Kidney (tissue), 14 donors: ENCODE results near the gene RAB33B. TPM values are rescaled to one million over a fixed set of nuclear protein-coding genes. Genes with fewer than 3 reads are reported as not detected.

Experiments
- DNase-seq, 5 donors: peaks; one replicate each; pipeline ENCODE4 v3.0.0-alpha.2; 2013 to 2020
- FAIRE-seq: peaks from 2 replicates; lab custom pipeline; 2012; peaks lifted over from hg19 to GRCh38; lab: Jason Lieb, UNC
- H3K27ac ChIP-seq, 2 donors: one replicate each; pipeline ENCODE4 v1.7.0; 2013; ENCODE audit warnings: low read depth in 2 of 2, low read length in 2 of 2, inconsistent platforms in 1 of 2
- H3K27me3 ChIP-seq: one replicate; pipeline ENCODE4 v1.7.1; 2013; ENCODE audit warnings: low read length, inconsistent platforms; ENCODE audit not compliant: control insufficient read depth, insufficient read depth
- H3K36me3 ChIP-seq, 3 donors: one replicate each; pipeline versions ENCODE4 v1.7.0 to v1.7.1; 2013; ENCODE audit warnings: low read length in 3 of 3, control low read depth in 1 of 3, inconsistent platforms in 1 of 3; ENCODE audit not compliant: insufficient read depth in 3 of 3, control insufficient read depth in 2 of 3
- H3K4me1 ChIP-seq, 3 donors: one replicate each; pipeline versions ENCODE4 v1.7.0 to v1.7.1; 2013; ENCODE audit warnings: low read length in 3 of 3, inconsistent platforms in 1 of 3, low read depth in 1 of 3; ENCODE audit not compliant: control insufficient read depth in 2 of 3, insufficient read depth in 2 of 3
- H3K4me3 ChIP-seq, 3 donors: one replicate each; pipeline versions ENCODE4 v1.7.0 to v1.8.1; 2013; ENCODE audit warnings: low read length in 3 of 3, control low read depth in 1 of 3, inconsistent platforms in 1 of 3
- H3K9ac ChIP-seq, 3 donors: one replicate each; pipeline versions ENCODE4 v1.7.0 to v1.7.1; 2013; ENCODE audit warnings: low read length in 3 of 3, control low read depth in 1 of 3, inconsistent platforms in 1 of 3
- H3K9me3 ChIP-seq, 3 donors: one replicate each; pipeline versions ENCODE4 v1.7.0 to v1.7.1; 2013; ENCODE audit warnings: low read length in 3 of 3, control low read depth in 1 of 3, inconsistent platforms in 1 of 3; ENCODE audit not compliant: control insufficient read depth in 2 of 3, insufficient read depth in 1 of 3
- intact Hi-C: fragments of 100-400 bp; cut with DNase I; formaldehyde crosslinking; loops from one replicate; pipeline ENCODE4 v1.11.1; 2022
- polyA plus RNA-seq: library from polyadenylated mRNA; stranded (reverse); fragments of 350-450 nt; fragmentation: Illumina TruSeq; extraction: RNeasy Lipid Tissue Mini Kit (QIAGEN cat#74804); gene quantifications from one replicate; pipeline ENCODE4 v1.2.3, GENCODE V29; 2014; ENCODE audit warnings: low read depth, low replicate concordance; ENCODE audit not compliant: insufficient read depth
- total RNA-seq: library from RNA; stranded (reverse); fragmentation: NEBNext Ultra II Directional; extraction: Animal tissue kit (Norgen Biotek cat#: 25700); gene quantifications from one replicate; pipeline ENCODE4 v1.2.1, GENCODE V29; 2021
- TF ChIP-seq, protein P1 (sequence below): IDR thresholded peaks from 3 replicates; pipeline ENCODE4 v1.5.1; 2012; ENCODE audit warnings: mild to moderate bottlenecking, moderate library complexity, borderline replicate concordance; ENCODE audit not compliant: insufficient read depth; ENCODE audit errors: extremely low read depth
- donor health status: control.
- donor health status: control.
- donor health status: control.
- donor health status: control.
- donor health status: control.
- donor health status: DM: yes; HTN: yes; CAD: no.
- donor health status: Normal renal cell carcinoma (clear cell type).

The RAB33B gene
- total and polyA plus RNA-seq, 2 donors from 2014 or later: 2.5 to 9.8 TPM

DNA sequence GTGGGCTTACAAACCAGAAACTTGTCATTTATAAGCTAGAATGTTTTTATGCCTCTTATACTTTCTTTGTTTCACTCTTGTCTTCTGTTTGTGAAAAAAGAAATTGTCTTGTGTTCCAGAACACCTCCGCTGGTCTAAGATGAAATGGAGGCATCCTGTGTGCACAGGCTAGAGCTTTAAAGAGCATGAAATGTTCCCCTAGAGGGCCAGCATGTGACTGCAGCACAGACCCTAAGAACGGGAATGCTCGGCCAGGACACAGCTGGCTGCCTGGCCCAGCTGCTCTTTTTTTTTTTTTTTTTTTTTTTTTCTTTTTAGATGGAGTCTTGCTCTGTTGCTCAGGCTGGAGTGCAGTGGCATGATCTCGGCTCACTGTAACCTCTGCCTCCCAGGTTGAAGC, 68.5 kb downstream of the RAB33B start:
- peaks cover 5 to 8% (median 7%) of the 10 kb centered on the region in 3 donors for H3K36me3 ChIP-seq
- TF ChIP-seq, protein P1, sequence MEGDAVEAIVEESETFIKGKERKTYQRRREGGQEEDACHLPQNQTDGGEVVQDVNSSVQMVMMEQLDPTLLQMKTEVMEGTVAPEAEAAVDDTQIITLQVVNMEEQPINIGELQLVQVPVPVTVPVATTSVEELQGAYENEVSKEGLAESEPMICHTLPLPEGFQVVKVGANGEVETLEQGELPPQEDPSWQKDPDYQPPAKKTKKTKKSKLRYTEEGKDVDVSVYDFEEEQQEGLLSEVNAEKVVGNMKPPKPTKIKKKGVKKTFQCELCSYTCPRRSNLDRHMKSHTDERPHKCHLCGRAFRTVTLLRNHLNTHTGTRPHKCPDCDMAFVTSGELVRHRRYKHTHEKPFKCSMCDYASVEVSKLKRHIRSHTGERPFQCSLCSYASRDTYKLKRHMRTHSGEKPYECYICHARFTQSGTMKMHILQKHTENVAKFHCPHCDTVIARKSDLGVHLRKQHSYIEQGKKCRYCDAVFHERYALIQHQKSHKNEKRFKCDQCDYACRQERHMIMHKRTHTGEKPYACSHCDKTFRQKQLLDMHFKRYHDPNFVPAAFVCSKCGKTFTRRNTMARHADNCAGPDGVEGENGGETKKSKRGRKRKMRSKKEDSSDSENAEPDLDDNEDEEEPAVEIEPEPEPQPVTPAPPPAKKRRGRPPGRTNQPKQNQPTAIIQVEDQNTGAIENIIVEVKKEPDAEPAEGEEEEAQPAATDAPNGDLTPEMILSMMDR: no peak
- no peak overlapping the region for H3K4me3 ChIP-seq

DNA sequence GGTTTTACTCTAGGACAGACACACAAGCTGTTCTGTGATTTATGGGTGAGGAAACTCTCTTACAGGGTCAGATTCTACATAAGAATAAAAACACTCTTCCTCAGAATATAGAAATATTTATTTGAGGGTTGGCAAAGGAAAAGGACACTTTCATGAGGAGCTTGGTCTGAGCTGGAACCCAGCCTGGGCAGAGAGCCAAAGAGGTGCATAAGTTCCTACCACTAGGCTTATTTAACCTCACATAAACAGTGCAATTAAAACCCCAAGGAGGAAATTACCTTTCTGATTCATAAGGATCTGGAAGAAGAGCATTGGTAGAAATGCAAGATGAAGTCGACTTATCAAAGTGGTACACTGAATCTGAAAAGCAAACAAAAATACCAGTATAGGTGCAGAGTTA, 69.2 kb downstream of the RAB33B start:
- no peak for DNase-seq
- intact Hi-C loops: no loop called here
- no peaks in the 10 kb centered on the region for H3K27me3 ChIP-seq
- no peak for FAIRE-seq
- H3K36me3 ChIP-seq: peaks cover 3 to 5% (median 4%) of the 10 kb centered on the region in 3 donors
- H3K9ac ChIP-seq: no peak overlapping the region
- no peaks in the 10 kb centered on the region for H3K9me3 ChIP-seq
- H3K27ac ChIP-seq: no peak overlapping the region
- H3K4me3 ChIP-seq: no peak overlapping the region
- no peaks in the 10 kb centered on the region for H3K4me1 ChIP-seq
- TF ChIP-seq, protein P1: no peak

More for the DNA sequence above, 68.5 kb downstream of the RAB33B start:
- Histone ChIP-seq H3K4me1 (no peaks in the 10 kb centered on the region), H3K27me3 (no peaks in the 10 kb centered on the region), H3K9ac (no peak overlapping the region), H3K9me3 (no peaks in the 10 kb centered on the region), H3K27ac (no peak overlapping the region)
- no peak for DNase-seq
- intact Hi-C loops: no loop called here
- FAIRE-seq: no peak

DNA sequence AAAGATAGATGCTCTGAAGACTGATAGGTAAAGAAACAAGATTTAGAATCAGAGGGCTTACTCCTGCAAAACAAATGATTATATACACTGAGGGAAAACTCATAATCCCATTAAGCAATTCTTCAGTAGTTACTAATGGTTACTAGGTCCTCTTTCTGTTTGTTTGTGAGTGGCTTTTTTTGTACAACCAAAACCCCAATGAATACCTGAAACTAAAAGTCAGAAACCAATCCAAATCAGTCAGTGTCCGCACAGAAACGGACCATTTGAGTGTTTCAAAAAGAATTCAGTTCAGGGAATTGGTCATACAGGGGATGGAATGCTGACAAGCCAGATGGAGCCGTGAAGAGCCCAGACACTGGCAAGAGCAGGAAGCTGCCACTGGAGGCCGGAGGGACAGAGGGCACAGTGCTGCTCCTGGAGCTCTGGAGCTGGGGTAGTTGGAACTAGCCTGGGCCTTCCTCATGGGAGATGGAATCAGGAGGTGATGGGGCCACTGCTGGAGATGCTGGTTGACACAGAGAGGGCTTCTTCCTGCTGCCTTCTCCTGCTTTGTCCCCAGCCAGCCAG, 70.2 kb downstream of the RAB33B start:
- FAIRE-seq: no peak
- no peak overlapping the region for H3K4me3 ChIP-seq
- H3K9ac ChIP-seq: no peak overlapping the region
- H3K9me3 ChIP-seq: no peaks in the 10 kb centered on the region
- intact Hi-C loops: no loop called here
- H3K36me3 ChIP-seq: peaks cover 3 to 5% (median 4%) of the 10 kb centered on the region in 3 donors
- no peak for DNase-seq
- no peaks in the 10 kb centered on the region for H3K27me3 ChIP-seq
- peaks cover 0 to 2% (median 0%) of the 10 kb centered on the region in 3 donors for H3K4me1 ChIP-seq
- no peak overlapping the region for H3K27ac ChIP-seq
- TF ChIP-seq, protein P1: no peak
